Rectal smooth muscle tissue (tissue), 1 donor: ENCODE results near the gene FMNL3.

Experiments used
- H3K27ac ChIP-seq: one replicate; pipeline ENCODE4 v1.7.0; 2013; ENCODE audit warnings: low read depth, low read length, inconsistent platforms
- H3K27me3 ChIP-seq: one replicate; pipeline ENCODE4 v1.7.0; 2013; ENCODE audit warnings: low read length; ENCODE audit not compliant: control insufficient read depth, insufficient read depth
- H3K36me3 ChIP-seq: one replicate; pipeline ENCODE4 v1.7.0; 2013; ENCODE audit warnings: low read length; ENCODE audit not compliant: control insufficient read depth, insufficient read depth
- H3K4me1 ChIP-seq: one replicate; pipeline ENCODE4 v1.7.0; 2013; ENCODE audit warnings: low read length; ENCODE audit not compliant: control insufficient read depth, insufficient read depth
- H3K4me3 ChIP-seq: one replicate; pipeline ENCODE4 v1.7.0; 2013; ENCODE audit warnings: low read length
- H3K9ac ChIP-seq: one replicate; pipeline ENCODE4 v1.7.0; 2013; ENCODE audit warnings: low read length

The FMNL3 gene

DNA sequence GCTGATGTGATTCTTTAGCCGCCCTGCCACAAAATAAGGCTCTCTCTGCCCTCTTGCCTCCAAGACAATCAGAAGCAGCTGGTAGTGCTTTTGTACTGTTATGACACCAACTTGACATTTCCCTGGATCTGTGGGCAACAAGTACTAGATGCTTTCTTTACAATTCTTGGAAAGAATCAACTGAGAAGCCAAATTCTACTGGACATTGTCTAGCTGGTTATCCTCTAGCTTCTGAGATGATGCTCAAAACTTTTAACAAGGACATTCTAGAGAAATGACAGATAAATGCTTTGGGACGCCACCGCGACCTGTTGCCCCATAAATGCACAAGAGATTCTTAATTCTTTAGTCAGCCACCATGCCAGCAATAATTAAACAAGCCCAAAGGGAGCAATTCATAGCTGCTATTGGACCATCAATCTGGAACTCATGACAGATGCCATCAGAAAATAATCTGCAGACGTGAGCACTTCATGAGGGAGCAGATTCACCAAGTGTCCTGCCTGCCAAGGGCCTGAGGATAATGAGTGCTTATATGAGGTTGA lies 22.8 kb downstream of the FMNL3 start:
- Histone ChIP-seq H3K27me3 (no peaks in the 10 kb centered on the region), H3K4me1 (peaks cover 4% of the 10 kb centered on the region), H3K36me3 (no peaks in the 10 kb centered on the region), H3K27ac (no peak overlapping the region), H3K9ac (no peak overlapping the region), H3K4me3 (no peak overlapping the region)

DNA sequence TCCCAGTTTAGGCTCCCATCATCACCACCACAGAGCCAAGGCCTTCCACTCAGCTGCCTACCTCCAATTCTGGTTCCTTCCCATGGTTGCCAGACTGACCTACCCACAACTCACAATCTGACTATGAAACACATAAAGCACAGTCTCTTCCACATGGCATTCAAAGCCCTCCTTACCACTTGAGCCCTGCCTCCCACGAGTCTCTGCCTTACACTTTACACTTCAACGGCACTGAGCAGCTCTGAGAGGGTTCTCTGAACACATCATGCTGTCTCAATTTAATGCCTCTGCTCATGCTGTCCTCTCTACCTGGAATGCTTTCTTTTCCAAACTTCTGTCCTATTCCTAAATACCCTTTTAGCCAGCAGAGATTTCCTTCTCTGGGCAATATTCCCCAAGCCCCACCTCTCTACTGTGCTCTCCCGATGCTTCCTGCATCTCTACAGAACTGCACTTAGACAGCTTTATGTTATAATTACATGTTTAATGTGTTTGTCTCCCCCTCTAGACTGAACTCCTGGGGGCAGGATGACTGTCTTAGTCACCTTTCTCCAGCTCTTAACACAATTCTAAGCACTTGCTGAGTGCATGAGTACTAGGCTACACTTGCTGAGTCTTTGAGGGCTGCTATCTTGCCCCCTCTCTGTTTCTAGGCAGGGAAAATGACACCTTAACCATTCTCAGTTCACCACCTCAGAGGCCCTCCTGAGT lies 23.5 kb downstream of the FMNL3 start:
- no peak overlapping the region for H3K27ac ChIP-seq
- H3K4me3 ChIP-seq, result no peak overlapping the region
- H3K9ac ChIP-seq, result no peak overlapping the region
- no peaks in the 10 kb centered on the region for H3K36me3 ChIP-seq
- H3K4me1 ChIP-seq, result peaks cover 4% of the 10 kb centered on the region
- H3K27me3 ChIP-seq, result no peaks in the 10 kb centered on the region

DNA sequence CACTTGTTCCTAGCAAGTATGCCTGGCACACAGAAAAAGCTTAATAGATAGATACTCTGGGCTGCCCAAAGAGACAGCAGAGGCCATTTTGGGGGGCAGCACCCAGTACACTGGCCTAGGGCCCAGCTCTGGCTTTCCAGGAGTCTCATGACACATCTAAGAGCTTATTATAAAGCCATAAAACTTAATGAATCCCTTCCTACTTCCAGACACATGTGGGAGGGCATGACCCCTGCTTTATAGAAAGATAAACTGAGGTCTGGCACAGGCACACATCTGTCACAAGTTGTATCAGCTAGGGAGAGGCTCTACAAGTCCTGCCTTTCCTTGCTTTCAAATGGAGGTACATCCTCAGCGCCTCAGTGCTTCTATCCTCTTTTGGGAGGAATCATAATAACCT lies 27.1 kb downstream of the FMNL3 start:
- Histone ChIP-seq H3K4me1 (peaks cover 4% of the 10 kb centered on the region), H3K27me3 (no peaks in the 10 kb centered on the region), H3K36me3 (no peaks in the 10 kb centered on the region), H3K27ac (no peak overlapping the region), H3K9ac (no peak overlapping the region), H3K4me3 (no peak overlapping the region)

- no peak overlapping the region for H3K4me3 ChIP-seq
- H3K4me1 ChIP-seq, result peaks cover 12% of the 10 kb centered on the region
- H3K9ac ChIP-seq, result no peak overlapping the region
- H3K27ac ChIP-seq, result no peak overlapping the region
- H3K36me3 ChIP-seq, result no peaks in the 10 kb centered on the region
- no peaks in the 10 kb centered on the region for H3K27me3 ChIP-seq
Observed at GRCh38 chr12:49678711-49679110, 28.5 kb downstream of the FMNL3 start.

DNA sequence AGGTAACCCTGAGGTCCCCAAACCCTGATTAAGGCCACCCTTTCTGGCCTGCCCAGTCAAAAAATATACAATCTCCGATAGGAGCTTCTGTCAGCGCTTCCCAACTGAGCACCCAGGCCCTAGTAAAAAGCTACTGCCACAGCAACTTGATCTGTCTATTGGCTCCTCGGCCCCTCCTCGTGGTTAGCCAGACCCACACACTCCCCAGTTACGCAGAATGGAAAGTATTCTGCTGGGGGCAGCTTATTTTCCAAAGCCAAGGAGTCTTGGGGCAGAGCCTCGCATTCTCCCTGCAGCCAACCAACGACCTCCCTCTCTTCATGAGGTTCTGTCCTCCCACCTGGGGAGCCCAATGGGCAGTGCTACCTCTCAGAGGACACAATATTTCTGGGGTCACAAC lies 32.1 kb downstream of the FMNL3 start:
- Histone ChIP-seq H3K27ac (peak overlapping the region; percentile 93), H3K9ac (no peak overlapping the region), H3K36me3 (no peaks in the 10 kb centered on the region), H3K4me3 (no peak overlapping the region), H3K27me3 (no peaks in the 10 kb centered on the region), H3K4me1 (peaks cover 36% of the 10 kb centered on the region)

DNA sequence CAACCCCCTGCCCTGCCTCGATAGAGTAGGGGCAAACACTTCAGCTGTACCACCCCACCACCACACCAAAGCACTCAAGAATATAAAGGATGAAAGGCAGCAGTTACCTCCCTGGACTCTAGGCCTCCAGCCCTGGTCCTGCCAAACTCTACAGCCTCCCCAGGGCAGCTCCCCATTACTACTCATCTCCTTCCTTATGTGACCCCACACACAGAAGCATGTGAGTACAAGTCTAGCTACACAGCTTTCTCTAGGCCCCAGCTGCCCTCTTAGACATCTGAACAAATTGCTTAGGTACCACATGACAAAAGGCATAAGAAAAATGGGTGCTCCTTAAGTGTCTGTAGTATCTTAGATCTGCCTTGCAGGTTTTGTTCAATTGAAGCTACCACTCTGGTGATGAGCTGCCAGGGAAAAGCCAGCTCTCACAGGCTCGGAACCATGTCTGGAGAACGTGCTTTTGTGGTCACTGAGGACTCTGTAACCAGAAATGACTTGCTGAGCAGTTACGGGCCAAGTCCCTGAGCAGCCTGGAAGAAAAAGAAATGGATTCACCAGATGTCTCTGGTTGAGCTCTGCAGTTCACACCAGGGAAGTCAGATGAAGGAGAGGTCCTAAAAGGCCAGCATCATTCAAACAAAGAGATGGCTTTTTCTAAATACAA lies 32.8 kb downstream of the FMNL3 start:
- H3K36me3 ChIP-seq, result no peaks in the 10 kb centered on the region
- no peak overlapping the region for H3K4me3 ChIP-seq
- H3K27me3 ChIP-seq, result no peaks in the 10 kb centered on the region
- peak overlapping the region; percentile 93 for H3K27ac ChIP-seq
- peaks cover 36% of the 10 kb centered on the region for H3K4me1 ChIP-seq
- H3K9ac ChIP-seq, result no peak overlapping the region

- Histone ChIP-seq H3K36me3 (no peaks in the 10 kb centered on the region), H3K9ac (peak overlapping the region; percentile 43), H3K4me1 (peaks cover 36% of the 10 kb centered on the region), H3K27me3 (no peaks in the 10 kb centered on the region), H3K27ac (peak overlapping the region; percentile 93), H3K4me3 (peak overlapping the region; percentile 42)
Observed at GRCh38 chr12:49673446-49674317, 33.5 kb downstream of the FMNL3 start.

DNA sequence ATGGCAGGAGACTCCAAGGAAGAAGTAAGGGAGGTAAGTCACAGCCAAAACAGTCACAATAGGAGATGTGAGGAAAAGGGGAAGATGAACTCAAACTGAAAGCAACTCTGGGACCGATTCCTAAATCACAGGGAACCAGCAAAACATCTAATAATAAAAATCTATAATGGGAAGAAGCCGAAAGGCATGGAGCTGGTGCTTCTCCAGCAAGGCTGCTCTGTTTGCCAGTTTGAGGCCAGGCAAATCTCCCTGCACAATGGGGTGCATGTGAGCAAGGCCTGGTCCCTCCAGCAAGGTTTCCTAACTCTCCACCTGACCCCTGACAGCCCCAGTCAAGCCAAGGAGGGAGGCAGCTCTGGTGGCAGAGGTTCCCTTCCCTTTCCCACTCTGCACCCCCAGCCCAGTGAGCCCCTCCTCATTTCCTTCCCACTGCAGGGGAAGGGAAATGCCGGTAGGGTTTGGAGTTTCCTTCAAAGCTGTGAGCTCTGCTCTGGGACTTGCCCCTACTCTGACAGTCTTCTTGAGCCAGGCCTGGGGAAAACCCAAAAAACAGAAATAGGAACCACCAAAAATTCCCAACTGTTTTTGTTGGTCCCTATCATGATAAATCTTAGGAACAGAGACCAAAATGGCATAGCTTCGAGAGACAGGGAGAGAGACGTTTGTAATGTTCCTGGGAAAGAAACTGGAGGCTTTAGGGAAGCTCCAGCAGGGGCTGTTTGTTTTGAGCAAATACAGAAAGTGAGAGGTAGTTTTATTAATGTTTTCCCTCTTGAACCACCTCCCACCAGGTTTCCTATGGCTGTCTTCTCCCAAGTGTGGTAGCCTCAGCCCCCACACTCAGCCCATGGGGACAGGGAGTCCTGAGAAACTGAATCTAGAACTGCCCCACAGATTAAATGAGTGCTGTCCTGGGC lies 34.6 kb downstream of the FMNL3 start:
- Histone ChIP-seq H3K9ac (peak overlapping the region; percentile 8), H3K27me3 (no peaks in the 10 kb centered on the region), H3K4me3 (peak overlapping the region; percentile 42), H3K27ac (peak overlapping the region; percentile 93), H3K36me3 (no peaks in the 10 kb centered on the region), H3K4me1 (peaks cover 36% of the 10 kb centered on the region)

DNA sequence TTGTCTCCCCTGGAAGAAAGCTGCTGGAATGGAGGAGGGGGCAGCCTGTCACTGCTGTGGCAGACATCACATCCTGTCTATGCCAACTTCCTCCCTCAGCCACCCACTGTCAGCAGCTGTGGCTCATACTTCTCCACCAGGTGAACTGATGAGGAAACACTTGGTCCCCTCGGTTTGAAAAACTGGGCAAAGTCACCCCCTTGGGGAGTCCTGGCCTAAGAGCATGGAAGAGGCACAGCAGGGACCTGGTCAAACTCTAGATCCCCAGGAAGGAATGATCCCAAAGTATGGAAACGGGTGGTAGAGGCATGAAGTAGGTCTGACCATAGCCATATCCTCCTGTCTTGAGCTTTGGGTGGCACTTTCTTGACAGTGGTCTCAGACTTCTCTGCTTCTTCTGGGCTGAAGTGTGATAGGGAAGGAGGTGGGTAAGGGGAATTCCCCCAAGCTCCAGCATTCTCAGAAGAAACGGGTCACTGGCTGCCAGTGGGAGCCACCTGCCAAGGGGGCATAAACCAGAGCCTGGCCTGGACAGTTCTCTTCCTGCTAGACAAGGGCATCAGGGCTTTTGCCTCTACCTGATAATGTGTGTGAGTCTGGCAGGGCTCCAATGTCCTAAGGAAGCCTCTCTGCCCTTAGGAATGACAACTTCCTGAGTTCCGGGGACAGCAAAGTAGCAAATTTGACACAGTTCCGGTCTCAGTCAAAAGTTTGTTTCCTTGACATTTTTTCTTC lies 36.0 kb downstream of the FMNL3 start:
- H3K27me3 ChIP-seq, result no peaks in the 10 kb centered on the region
- H3K9ac ChIP-seq, result no peak overlapping the region
- H3K36me3 ChIP-seq, result no peaks in the 10 kb centered on the region
- peak overlapping the region; percentile 10 for H3K4me3 ChIP-seq
- peaks cover 36% of the 10 kb centered on the region for H3K4me1 ChIP-seq
- peak overlapping the region; percentile 93 for H3K27ac ChIP-seq

DNA sequence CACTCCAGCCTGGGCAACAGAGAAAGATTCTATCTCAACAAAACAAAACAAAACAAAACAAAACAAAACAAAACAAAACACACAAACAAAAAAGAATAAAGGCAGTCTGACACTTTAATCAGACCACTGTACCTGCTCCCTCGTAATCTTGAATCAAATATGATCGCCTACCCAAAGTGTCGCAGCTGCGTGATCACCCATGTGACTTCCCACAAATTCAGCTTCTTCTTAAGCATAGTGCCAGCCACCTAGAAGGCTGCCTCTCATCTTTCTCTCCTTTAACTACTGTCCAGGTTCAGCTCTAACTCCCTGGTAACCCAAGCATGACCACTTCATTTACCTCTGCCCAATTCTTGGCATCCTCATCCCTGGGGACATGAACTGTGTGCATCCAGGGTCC lies 37.4 kb downstream of the FMNL3 start:
- H3K4me1 ChIP-seq, result peaks cover 34% of the 10 kb centered on the region
- H3K4me3 ChIP-seq, result no peak overlapping the region
- H3K27me3 ChIP-seq, result no peaks in the 10 kb centered on the region
- H3K9ac ChIP-seq, result no peak overlapping the region
- no peaks in the 10 kb centered on the region for H3K36me3 ChIP-seq
- H3K27ac ChIP-seq, result no peak overlapping the region
